Body of pancreas (tissue), 4 donors: ENCODE measurements around the gene EXO5. TPM values are rescaled to one million over a fixed set of nuclear protein-coding genes. Genes with fewer than 3 reads are reported as not detected.

Experiments
- ATAC-seq: fragments of 150-250 bp; one replicate; pipeline ENCODE4 v1.9.1; 2016
- DNase-seq, 4 donors: peaks; one replicate each; pipeline ENCODE4 v3.0.0-alpha.2; 2019
- H3K27ac ChIP-seq, 4 donors: fragments of 200-600 bp; sonication (generic); 1 replicate in 3 of 4; 2 replicates in 1 of 4; pipeline versions ENCODE4 v1.5.1 to v1.6.1; 2016 to 2019; ENCODE audit warnings: mild to moderate bottlenecking in 1 of 4, mixed read lengths in 1 of 4, moderate library complexity in 1 of 4
- H3K27me3 ChIP-seq, 2 donors: fragments of 200-600 bp; sonication (generic); one replicate each; pipeline ENCODE4 v1.6.0; 2016; ENCODE audit warnings: mild to moderate bottlenecking in 1 of 2
- H3K36me3 ChIP-seq, 2 donors: fragments of 200-600 bp; sonication (generic); replicated peaks in 1 of 2; 2 replicates each; pipeline ENCODE4 v1.5.1; 2016; ENCODE audit warnings: low read depth in 2 of 2; ENCODE audit not compliant: insufficient read depth in 1 of 2
- H3K4me1 ChIP-seq: fragments of 200-600 bp; sonication (generic); one replicate; pipeline ENCODE4 v1.6.0; 2016
- H3K4me3 ChIP-seq, 2 donors: fragments of 200-600 bp; sonication (generic); 1 replicate in 1 of 2; 2 replicates in 1 of 2; pipeline ENCODE4 v1.5.1; 2016 to 2019
- H3K9me3 ChIP-seq, 3 donors: fragments of 200-600 bp; sonication (generic); 1 replicate in 2 of 3; 2 replicates in 1 of 3; pipeline ENCODE4 v1.5.1; 2016
- CTCF ChIP-seq, 7 experiments: fragments of 450-650 bp in 4 of 7; fragments of 200-600 bp in 3 of 7; sonication (generic) in 3 of 7; IDR thresholded peaks; one replicate each; pipeline ENCODE4 v1.5.1; 2016 to 2019; ENCODE audit warnings: antibody characterized with exemption in 7 of 7
- POLR2A ChIP-seq, 3 donors: fragments of 450-650 bp; IDR thresholded peaks; one replicate each; pipeline ENCODE4 v1.6.1; 2016; ENCODE audit warnings: antibody characterized with exemption in 3 of 3, mild to moderate bottlenecking in 2 of 3
- WGBS, 2 donors: methylation state at CpG; one replicate each; pipeline ENCODE4 v1.1.5; 2017; 5-methylcytosine and 5-hydroxymethylcytosine counted together
- intact Hi-C: fragments of 100-400 bp; cut with DNase I; formaldehyde crosslinking; loops from one replicate; pipeline ENCODE4 v1.15.1; 2023
- small RNA-seq: library from RNA; depleted of rRNA; stranded (forward); fragments of <200 nt; gene quantifications from one replicate; pipeline ENCODE3, GENCODE V24; 2016
- total RNA-seq, 2 donors: library from RNA; depleted of rRNA; stranded (reverse); fragments of >200 nt; gene quantifications; one replicate each; pipeline ENCODE4 v1.1.0, GENCODE V29; 2016

EXO5 gene
- total RNA-seq, 2 donors from 2014 or later: 5.2 to 12.9 TPM

GRCh38 chr1:40563266-40563665 is 54.7 kb downstream of the EXO5 start:
- no peak for TF ChIP-seq CTCF (IDR thresholded peaks at IDR 0.05)
- no peak for TF ChIP-seq POLR2A (IDR thresholded peaks at IDR 0.05)
- H3K27me3 ChIP-seq: no peaks in the 10 kb centered on the region
- ATAC-seq: no peak
- H3K27ac ChIP-seq: no peak overlapping the region
- intact Hi-C loops: no loop called here
- H3K9me3 ChIP-seq: no peaks in the 10 kb centered on the region
- H3K4me1 ChIP-seq: no peaks in the 10 kb centered on the region
- H3K4me3 ChIP-seq: no peak overlapping the region
- WGBS, 2 donors: 73 to 76% methylated on average over 4 of the region's 4 CpGs
- no peaks in the 10 kb centered on the region for H3K36me3 ChIP-seq
- no peak for DNase-seq

GRCh38 chr1:40564506-40564905 is 55.9 kb downstream of the EXO5 start:
- H3K27me3 ChIP-seq: no peaks in the 10 kb centered on the region
- no peaks in the 10 kb centered on the region for H3K36me3 ChIP-seq
- no peaks in the 10 kb centered on the region for H3K4me1 ChIP-seq
- TF ChIP-seq CTCF (IDR thresholded peaks at IDR 0.05): no peak
- TF ChIP-seq POLR2A (IDR thresholded peaks at IDR 0.05): no peak
- DNase-seq (no peak), ATAC-seq (no peak)
- no peak overlapping the region for H3K4me3 ChIP-seq
- intact Hi-C loops: no loop called here
- no peaks in the 10 kb centered on the region for H3K9me3 ChIP-seq
- WGBS, 2 donors: 50 to 74% methylated on average over 3 of the region's 3 CpGs
- H3K27ac ChIP-seq: no peak overlapping the region

DNA sequence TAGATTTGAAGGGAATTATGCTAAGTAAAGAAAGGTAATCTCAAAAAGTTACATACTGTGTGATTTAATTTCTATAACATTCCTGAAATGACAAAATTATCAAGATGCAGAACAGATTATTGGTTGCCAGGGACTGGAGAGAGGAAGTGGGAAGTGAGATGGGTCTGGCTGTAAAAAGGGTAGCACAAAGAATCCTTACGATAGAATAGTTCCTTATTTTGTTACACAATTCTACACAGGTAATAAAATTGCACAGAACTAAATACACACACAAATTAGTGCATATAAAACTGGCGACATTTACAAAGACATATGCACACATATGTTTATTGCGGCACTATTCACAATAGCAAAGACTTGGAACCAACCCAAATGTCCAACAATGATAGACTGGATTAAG is 56.3 kb downstream of the EXO5 start:
- 82 to 86% methylated on average over 3 of the region's 3 CpGs for WGBS, 2 donors
- TF ChIP-seq POLR2A (IDR thresholded peaks at IDR 0.05) (no peak), CTCF (IDR thresholded peaks at IDR 0.05) (no peak)

More for the DNA sequence above, 56.3 kb downstream of the EXO5 start:
- Histone ChIP-seq H3K27me3 (no peaks in the 10 kb centered on the region), H3K4me1 (no peaks in the 10 kb centered on the region), H3K36me3 (no peaks in the 10 kb centered on the region), H3K4me3 (no peak overlapping the region), H3K9me3 (no peaks in the 10 kb centered on the region), H3K27ac (no peak overlapping the region)
- DNase-seq (no peak), ATAC-seq (no peak)
- intact Hi-C loops: no loop called here

Small RNA genes lying within 50 kb of the gene (small RNA-seq; reads per million reads assigned to genes)
- gene AL356379.1: not detected

Other genes with a start within 250 kb of the EXO5 start
- gene COL9A2, start 191.5 kb upstream of the EXO5 start, total RNA-seq: 10 to 100 TPM in 1 of 2 donors, 1 to 10 TPM in 1; 2.3 to 59.1 TPM
- 10 to 100 TPM; 21.4 to 24.6 TPM for gene SMAP2, start 135.0 kb upstream of the EXO5 start, total RNA-seq
- 1 to 10 TPM in 1 of 2 donors, under 1 TPM in 1; 0.66 to 1.8 TPM for gene ZFP69B, start 58.3 kb upstream of the EXO5 start, total RNA-seq
- gene ZFP69, start 31.5 kb upstream of the EXO5 start, total RNA-seq: 1 to 10 TPM in 1 of 2 donors, under 1 TPM in 1; 0.66 to 1.3 TPM
- gene ZNF684, start 22.9 kb downstream of the EXO5 start, total RNA-seq: 10 to 100 TPM in 1 of 2 donors, 1 to 10 TPM in 1; 3.1 to 17.1 TPM
- gene RIMS3, start 156.9 kb downstream of the EXO5 start, total RNA-seq: 1 to 10 TPM in 1 of 2 donors, under 1 TPM in 1; 0.66 to 2.1 TPM
- gene NFYC, start 182.9 kb downstream of the EXO5 start, total RNA-seq: 10 to 100 TPM; 37.2 to 44.9 TPM